ENCODE measurements around the gene E2F7. TPM values are rescaled to one million over a fixed set of nuclear protein-coding genes. Genes with fewer than 3 reads are reported as not detected.

Gene E2F7
- total and polyA plus RNA-seq, 2 of the 8 experiments (the other 6 are each of a cell fraction or from before 2014, with no cell fraction given), result 8.8 to 18.5 TPM

DNA sequence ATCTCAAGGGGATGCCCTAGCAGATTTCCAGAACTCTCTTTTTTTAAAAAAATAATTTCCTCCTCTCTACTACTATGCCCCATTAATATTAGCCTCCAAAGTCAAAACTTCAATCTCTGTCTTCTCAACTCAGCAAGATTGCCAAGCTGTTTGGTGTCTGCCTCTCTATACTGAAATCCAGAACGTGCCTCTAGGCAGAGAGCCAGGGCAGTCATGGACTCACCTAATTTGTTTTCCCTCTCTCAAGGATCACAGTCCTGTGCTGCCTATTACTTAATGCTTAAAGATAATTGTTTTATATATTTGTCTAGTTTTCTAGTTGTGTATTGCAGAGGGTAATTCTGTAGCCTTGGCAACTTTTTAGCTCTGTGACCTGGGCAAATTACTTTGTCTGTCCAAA lies 74.7 kb downstream of the E2F7 start:
- DNase-seq (ENCODE audit: low read depth in 1 of 2, low spot score in 2 of 2) (no peak), FAIRE-seq (no peak)
- Histone ChIP-seq H3K23me2 (ENCODE audit: low read depth, low read length) (no peaks in the 10 kb centered on the region), H3K9ac (replicated peaks in 1 of 4; ENCODE audit: extremely low read depth in 1 of 4, low read depth in 3 of 4, low read length in 3 of 4) (no peak overlapping the region), H3K56ac (replicated peaks; ENCODE audit: insufficient read length, low read depth, low read length) (no peak overlapping the region), H3K27me3 (replicated peaks in 1 of 4; ENCODE audit: control insufficient read depth in 3 of 4, extremely low read depth in 1 of 4, insufficient read depth in 3 of 4, low read length in 3 of 4) (no peaks in the 10 kb centered on the region), H2AK5ac (ENCODE audit: low read depth, low read length) (no peak overlapping the region), H2BK20ac (ENCODE audit: low read length) (no peak overlapping the region), H3K9me3 (ENCODE audit: insufficient read depth in 2 of 2, low read depth in 1 of 2, low read length in 1 of 2) (no peaks in the 10 kb centered on the region), H3K18ac (ENCODE audit: extremely low read depth, low read length) (no peak overlapping the region), H3K14ac (ENCODE audit: insufficient read length) (no peak overlapping the region), H3K4me1 (replicated peaks in 1 of 4; ENCODE audit: control insufficient read depth in 3 of 4, insufficient read depth in 4 of 4, low read length in 3 of 4) (no peaks in the 10 kb centered on the region), H2BK12ac (ENCODE audit: low read depth, low read length) (no peak overlapping the region), H3K79me1 (ENCODE audit: low read depth, low read length) (no peaks in the 10 kb centered on the region), H4K8ac (ENCODE audit: extremely low read depth, insufficient read depth, low read length) (no peak overlapping the region), H2BK5ac (ENCODE audit: low read depth, low read length) (no peak overlapping the region), H3K79me2 (ENCODE audit: control insufficient read depth in 1 of 2, insufficient read depth in 2 of 2, low read length in 2 of 2) (no peaks in the 10 kb centered on the region), H2AFZ (ENCODE audit: low read length) (no peak overlapping the region), H3K4me2 (ENCODE audit: insufficient read depth in 1 of 2, low read depth in 2 of 2, low read length in 2 of 2) (no peak overlapping the region), H2BK120ac (replicated peaks; ENCODE audit: low read depth, low read length) (no peak overlapping the region), H3K27ac (ENCODE audit: low read depth, low read length) (no peak overlapping the region), H4K5ac (ENCODE audit: insufficient read length, low read depth, low read length) (no peak overlapping the region), H4K20me1 (replicated peaks in 1 of 2; ENCODE audit: control insufficient read depth in 1 of 2, insufficient read depth in 2 of 2, low read length in 2 of 2) (no peaks in the 10 kb centered on the region), H3K4me3 (ENCODE audit: extremely low read depth in 1 of 4, insufficient read depth in 2 of 4, low read depth in 3 of 4, low read length in 4 of 4) (no peak overlapping the region), H3K23ac (ENCODE audit: insufficient read length) (no peak overlapping the region), H3K36me3 (ENCODE audit: control insufficient read depth in 2 of 4, insufficient read depth in 4 of 4, low read length in 3 of 4) (no peaks in the 10 kb centered on the region), H3K4ac (replicated peaks; ENCODE audit: insufficient read length, low read depth, low read length) (no peak overlapping the region), H2BK15ac (ENCODE audit: low read length) (no peak overlapping the region), H4K91ac (replicated peaks; ENCODE audit: insufficient read length, low read length) (no peak overlapping the region)
- TF ChIP-seq CBX8 (IDR thresholded peaks at IDR 0.05; ENCODE audit: borderline replicate concordance, low read depth, low read length), result no peak
- no peak for TF ChIP-seq ZNF274 (IDR thresholded peaks at IDR 0.05; ENCODE audit: borderline replicate concordance, extremely low read depth, low read length)
- TF ChIP-seq EP300 (IDR thresholded peaks at IDR 0.05; ENCODE audit: borderline replicate concordance in 1 of 2, low read depth in 2 of 2, low read length in 2 of 2), result no peak
- TF ChIP-seq CHD1 (IDR thresholded peaks at IDR 0.05; ENCODE audit: low read depth, low read length), result no peak
- TF ChIP-seq SUZ12 (IDR thresholded peaks at IDR 0.05; ENCODE audit: low read length), result no peak
- TF ChIP-seq MAFK (IDR thresholded peaks at IDR 0.05; ENCODE audit: low read depth, low read length), result no peak
- TF ChIP-seq SP2 (IDR thresholded peaks at IDR 0.05; ENCODE audit: low read length), result no peak
- ChIA-PET CTCF (ENCODE audit: partially characterized antibody) (interaction anchor here (1.3 to 1.4 kb wide), 2 partner anchors 20 to 935 kb away, joined by 3 read pairs; no protein-coding TSS in a partner anchor), POLR2A (ENCODE audit: partially characterized antibody) (no interaction called here)
- WGBS, 2 experiments (ENCODE audit: extremely low coverage in 1 of 2, insufficient coverage in 1 of 2, insufficient read length in 1 of 2, insufficient replicate concordance in 2 of 2, low coverage in 1 of 2, low lambda C conversion rate in 2 of 2, missing lambda C conversion rate in 1 of 2), result 83% methylated on average over 1 of the region's 1 CpG; no CpG with 5 or more reads in 1 of the 2 experiments

Measured in H1 (cell line).